Astrocyte (in vitro differentiated cells and primary cell): ENCODE data around the gene NBR1. TPM values are rescaled to one million over a fixed set of nuclear protein-coding genes. Genes with fewer than 3 reads are reported as not detected.
"Not testable (repeated sequence)": the region's sequence is repeated elsewhere in the genome, so short reads cannot be mapped to it uniquely, and the experiment has no call there.

Experiments used
- DNase-seq: peaks from one replicate; pipeline ENCODE4 v3.0.0-alpha.2; 2010; ENCODE audit warnings: low read depth
- FAIRE-seq: peaks from 2 replicates; lab custom pipeline; 2011; peaks lifted over from hg19 to GRCh38; lab: Jason Lieb, UNC
- H2AFZ ChIP-seq: 2 replicates; pipeline ENCODE4 v1.6.0; 2012; ENCODE audit warnings: low read depth, low read length, inconsistent platforms
- H3K27ac ChIP-seq: 2 replicates; pipeline ENCODE4 v1.5.1; 2011; ENCODE audit warnings: low read depth, low read length, inconsistent platforms
- H3K27me3 ChIP-seq: 2 replicates; pipeline ENCODE4 v1.6.0; 2011; ENCODE audit warnings: low read length, inconsistent platforms; ENCODE audit not compliant: insufficient read depth
- H3K36me3 ChIP-seq: 2 replicates; pipeline ENCODE4 v1.5.1; 2011; ENCODE audit warnings: low read length, inconsistent platforms; ENCODE audit not compliant: insufficient read depth
- H3K4me1 ChIP-seq: 2 replicates; pipeline ENCODE4 v1.5.1; 2011; ENCODE audit warnings: low read length, inconsistent platforms; ENCODE audit not compliant: insufficient read depth
- H3K4me2 ChIP-seq: 2 replicates; pipeline ENCODE4 v1.6.0; 2012; ENCODE audit warnings: low read length, inconsistent platforms
- H3K4me3 ChIP-seq: 2 replicates; pipeline ENCODE4 v1.5.1; 2011; ENCODE audit warnings: low read depth, mild to moderate bottlenecking, low read length, inconsistent platforms; ENCODE audit not compliant: insufficient read depth
- H3K79me2 ChIP-seq: 2 replicates; pipeline ENCODE4 v1.6.0; 2012; ENCODE audit warnings: mild to moderate bottlenecking, low read length, inconsistent platforms; ENCODE audit not compliant: insufficient read depth
- H3K9ac ChIP-seq: 2 replicates; pipeline ENCODE4 v1.6.0; 2012; ENCODE audit warnings: mild to moderate bottlenecking, low read length, inconsistent platforms
- H3K9me3 ChIP-seq: 2 replicates; pipeline ENCODE4 v1.5.1; 2012; ENCODE audit warnings: low read depth, mild to moderate bottlenecking, low read length, inconsistent platforms; ENCODE audit not compliant: insufficient read depth
- H4K20me1 ChIP-seq: 2 replicates; pipeline ENCODE4 v1.6.0; 2012; ENCODE audit warnings: low read length, inconsistent platforms; ENCODE audit not compliant: insufficient read depth
- H3K27ac Mint-ChIP-seq: one replicate; pipeline ENCODE4 v1.8.0; 2021; ENCODE audit warnings: mild to moderate bottlenecking, mixed read lengths; ENCODE audit not compliant: unreplicated experiment
- H3K27me3 Mint-ChIP-seq: one replicate; pipeline ENCODE4 v1.8.0; 2021; ENCODE audit warnings: low read depth, mixed read lengths; ENCODE audit not compliant: unreplicated experiment
- H3K36me3 Mint-ChIP-seq: one replicate; pipeline ENCODE4 v1.8.0; 2021; ENCODE audit warnings: low read depth, mixed read lengths; ENCODE audit not compliant: unreplicated experiment
- H3K4me1 Mint-ChIP-seq: one replicate; pipeline ENCODE4 v1.8.0; 2021; ENCODE audit warnings: low read depth, mixed read lengths; ENCODE audit not compliant: unreplicated experiment
- H3K4me3 Mint-ChIP-seq: one replicate; pipeline ENCODE4 v1.8.0; 2021; ENCODE audit warnings: mild to moderate bottlenecking, moderate library complexity, mixed read lengths; ENCODE audit not compliant: unreplicated experiment
- H3K9me3 Mint-ChIP-seq: one replicate; pipeline ENCODE4 v1.8.0; 2021; ENCODE audit warnings: mild to moderate bottlenecking, mixed read lengths; ENCODE audit not compliant: unreplicated experiment
- CTCF ChIP-seq: IDR thresholded peaks from 2 replicates; pipeline ENCODE4 v1.5.1; 2011; ENCODE audit warnings: low read depth, mild to moderate bottlenecking, inconsistent platforms, low read length, moderate library complexity; ENCODE audit not compliant: insufficient read depth
- EZH2 ChIP-seq: IDR thresholded peaks from 2 replicates; pipeline ENCODE4 v1.6.1; 2012; ENCODE audit warnings: mild to moderate bottlenecking, low read length, inconsistent platforms; ENCODE audit not compliant: insufficient read depth
- total RNA-seq: library from RNA; stranded (reverse); gene quantifications from 2 replicates; pipeline ENCODE4 v1.2.1, GENCODE V29; 2021

Gene NBR1
- total RNA-seq, 1 donor from 2014 or later, result 46.8 TPM

- FAIRE-seq, result no peak
- H3K27ac ChIP-seq, result no peak overlapping the region
- no peak overlapping the region for H3K4me3 Mint-ChIP-seq
These were observed 29.1 kb downstream of the NBR1 start for GRCh38 chr17:43200127-43200526.

GRCh38 chr17:43203013-43203412, 32.0 kb downstream of the NBR1 start:
- H3K36me3 Mint-ChIP-seq, result peaks cover 34% of the 10 kb centered on the region
- not testable (repeated sequence) for H3K4me2 ChIP-seq, H3K4me1 Mint-ChIP-seq, H3K4me3 ChIP-seq, FAIRE-seq, H3K9ac ChIP-seq, H2AFZ ChIP-seq, H3K27me3 Mint-ChIP-seq, H3K27ac ChIP-seq, H3K27ac Mint-ChIP-seq, H3K4me1 ChIP-seq, H3K4me3 Mint-ChIP-seq, H4K20me1 ChIP-seq, H3K9me3 ChIP-seq, H3K79me2 ChIP-seq, DNase-seq, H3K9me3 Mint-ChIP-seq, H3K27me3 ChIP-seq
- peaks cover 33% of the 10 kb centered on the region for H3K36me3 ChIP-seq

More at GRCh38 chr17:43200127-43200526, 29.1 kb downstream of the NBR1 start:
- H3K36me3 ChIP-seq, result peaks cover 37% of the 10 kb centered on the region
- no peaks in the 10 kb centered on the region for H3K9me3 ChIP-seq
- Mint-ChIP-seq H3K36me3 (peaks cover 32% of the 10 kb centered on the region), H3K27me3 (no peaks in the 10 kb centered on the region), H3K9me3 (no peaks in the 10 kb centered on the region), H3K27ac (no peak overlapping the region), H3K4me1 (no peaks in the 10 kb centered on the region)
- TF ChIP-seq CTCF (no peak), EZH2 (no peak)
- no peaks in the 10 kb centered on the region for H4K20me1 ChIP-seq
- H3K4me3 ChIP-seq, result no peak overlapping the region
- DNase-seq, result no peak
- H3K4me2 ChIP-seq, result no peak overlapping the region
- H3K79me2 ChIP-seq, result no peaks in the 10 kb centered on the region
- H3K27me3 ChIP-seq, result no peaks in the 10 kb centered on the region
- H2AFZ ChIP-seq, result no peak overlapping the region
- H3K9ac ChIP-seq, result no peak overlapping the region
- H3K4me1 ChIP-seq, result no peaks in the 10 kb centered on the region

GRCh38 chr17:43210576-43210975, 39.6 kb downstream of the NBR1 start:
- Histone ChIP-seq H3K36me3 (peaks cover 22% of the 10 kb centered on the region), H4K20me1 (peaks cover 4% of the 10 kb centered on the region), H3K9me3 (no peaks in the 10 kb centered on the region), H3K79me2 (peaks cover 16% of the 10 kb centered on the region), H3K27me3 (no peaks in the 10 kb centered on the region), H3K27ac (peak overlapping the region; percentile 88), H3K4me1 (peaks cover 11% of the 10 kb centered on the region), H2AFZ (peak overlapping the region; percentile 75), H3K9ac (peak overlapping the region; percentile 91), H3K4me2 (peak overlapping the region; percentile 91), H3K4me3 (no peak overlapping the region)
- DNase-seq (no peak), FAIRE-seq (no peak)
- TF ChIP-seq CTCF (no peak), EZH2 (no peak)
- Mint-ChIP-seq H3K36me3 (peaks cover 7% of the 10 kb centered on the region), H3K4me3 (peak overlapping the region; percentile 94), H3K27ac (peak overlapping the region; percentile 98), H3K4me1 (peaks cover 10% of the 10 kb centered on the region), H3K9me3 (no peaks in the 10 kb centered on the region), H3K27me3 (no peaks in the 10 kb centered on the region)
